Measurements from ENCODE around the gene ZSCAN25.

Gene ZSCAN25

DNA sequence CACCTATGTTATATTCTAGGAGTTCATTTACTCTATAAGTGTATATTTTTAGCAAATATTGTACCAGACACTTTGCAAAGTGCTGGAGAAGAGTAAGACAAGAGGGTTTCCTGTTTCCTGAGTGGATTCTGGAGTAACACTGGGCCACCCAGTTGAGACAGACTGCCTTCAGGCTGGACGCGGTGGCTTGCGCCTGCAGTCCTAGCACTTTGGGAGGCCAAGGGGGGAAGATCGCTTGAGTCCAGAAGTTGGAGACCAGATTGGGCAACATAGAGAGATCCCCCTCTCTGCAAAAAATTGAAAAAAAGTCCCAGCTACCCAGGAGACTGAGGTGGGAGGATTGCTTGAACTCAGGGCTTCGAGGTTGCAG is 772 bp upstream of the ZSCAN25 start:
- TF ChIP-seq CTCF (IDR thresholded peaks at IDR 0.05; ENCODE audit: low read depth, low read length) = no peak
- in situ Hi-C loops (cut with HindIII; ENCODE audit: low sequenced_read_pairs) = no loop called here
- peak overlapping the region; percentile 81 for H3K4me3 ChIP-seq (ENCODE audit: low read depth, low read length)
- no peak for DNase-seq (ENCODE audit: low read depth, low spot score)

GRCh38 chr7:99617192-99617781 is 541 bp downstream of the ZSCAN25 start:
- DNase-seq (ENCODE audit: low read depth, low spot score) = no peak
- in situ Hi-C loops (cut with HindIII; ENCODE audit: low sequenced_read_pairs) = no loop called here

GRCh38 chr7:99618726-99619125 is 2.0 kb downstream of the ZSCAN25 start:
- TF ChIP-seq CTCF (IDR thresholded peaks at IDR 0.05; ENCODE audit: low read depth, low read length) = no peak
- in situ Hi-C loops (cut with HindIII; ENCODE audit: low sequenced_read_pairs) = no loop called here
- no peak for DNase-seq (ENCODE audit: low read depth, low spot score)
- H3K4me3 ChIP-seq (ENCODE audit: low read depth, low read length) = no peak overlapping the region

More at GRCh38 chr7:99617192-99617781, 541 bp downstream of the ZSCAN25 start:
- peak overlapping the region; percentile 81 for H3K4me3 ChIP-seq (ENCODE audit: low read depth, low read length)
- no peak for TF ChIP-seq CTCF (IDR thresholded peaks at IDR 0.05; ENCODE audit: low read depth, low read length)

DNA sequence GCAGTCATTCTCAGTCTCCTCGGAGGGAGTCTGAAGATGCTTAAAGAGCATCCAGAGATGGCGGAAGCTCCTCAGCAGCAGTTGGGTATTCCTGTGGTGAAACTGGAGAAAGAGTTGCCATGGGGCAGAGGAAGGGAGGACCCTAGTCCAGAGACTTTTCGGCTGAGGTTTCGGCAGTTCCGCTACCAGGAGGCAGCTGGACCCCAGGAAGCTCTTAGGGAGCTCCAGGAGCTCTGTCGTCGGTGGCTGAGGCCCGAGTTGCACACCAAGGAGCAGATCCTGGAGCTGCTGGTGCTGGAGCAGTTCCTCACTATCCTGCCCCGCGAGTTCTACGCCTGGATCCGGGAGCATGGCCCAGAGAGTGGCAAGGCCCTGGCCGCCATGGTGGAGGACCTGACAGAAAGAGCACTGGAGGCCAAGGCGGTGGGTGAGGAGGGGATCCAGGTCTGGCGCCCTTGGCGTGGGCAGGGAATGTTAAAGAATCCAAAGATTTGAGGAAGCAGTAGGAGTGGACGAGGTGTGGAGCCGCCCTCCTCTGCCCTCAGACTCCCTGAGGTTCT is 2.9 kb downstream of the ZSCAN25 start:
- no peak for TF ChIP-seq CTCF (IDR thresholded peaks at IDR 0.05; ENCODE audit: low read depth, low read length)
- H3K4me3 ChIP-seq (ENCODE audit: low read depth, low read length) = no peak overlapping the region
- DNase-seq (ENCODE audit: low read depth, low spot score) = no peak
- in situ Hi-C loops (cut with HindIII; ENCODE audit: low sequenced_read_pairs) = no loop called here

GRCh38 chr7:99621271-99621670 is 4.5 kb downstream of the ZSCAN25 start:
- in situ Hi-C loops (cut with HindIII; ENCODE audit: low sequenced_read_pairs) = no loop called here
- DNase-seq (ENCODE audit: low read depth, low spot score) = no peak
- no peak overlapping the region for H3K4me3 ChIP-seq (ENCODE audit: low read depth, low read length)
- no peak for TF ChIP-seq CTCF (IDR thresholded peaks at IDR 0.05; ENCODE audit: low read depth, low read length)

DNA sequence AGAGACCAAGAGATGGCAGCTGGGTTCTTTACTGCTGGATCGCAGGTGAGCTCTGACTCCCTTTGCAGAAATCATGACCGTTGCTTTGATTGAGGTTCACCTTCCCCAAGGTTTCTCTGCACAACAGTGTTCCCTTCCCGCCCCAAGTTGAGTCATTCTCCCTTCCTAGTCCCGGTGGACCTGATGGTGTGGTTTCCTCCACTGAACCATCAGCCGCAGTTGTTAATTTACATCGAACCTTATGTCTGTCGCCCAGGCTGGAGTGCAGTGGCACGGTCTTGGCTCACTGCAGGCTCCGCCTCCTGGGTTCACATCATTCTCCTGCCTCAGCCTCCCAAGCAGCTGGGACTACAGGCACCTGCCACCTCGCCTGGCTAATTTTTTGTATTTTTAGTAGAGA is 5.8 kb downstream of the ZSCAN25 start:
- DNase-seq (ENCODE audit: low read depth, low spot score) = no peak
- TF ChIP-seq CTCF (IDR thresholded peaks at IDR 0.05; ENCODE audit: low read depth, low read length) = no peak
- in situ Hi-C loops (cut with HindIII; ENCODE audit: low sequenced_read_pairs) = no loop called here
- no peak overlapping the region for H3K4me3 ChIP-seq (ENCODE audit: low read depth, low read length)

Data from astrocyte of the spinal cord (primary cell).